Endometrial microvascular endothelial cells (primary cell): ENCODE data around the gene LOXL1. TPM values are rescaled to one million over a fixed set of nuclear protein-coding genes. Genes with fewer than 3 reads are reported as not detected.

ENCODE experiments used
- in situ Hi-C: cut with HindIII; loops from 2 replicates; pipeline ENCODE4 v1.10.0; 2017; ENCODE audit warnings: low sequenced_read_pairs, low pct_unique_long_range_greater_than_20kb; ENCODE audit errors: inconsistent ontology term
- total RNA-seq: library from RNA; depleted of rRNA; stranded (reverse); fragments of >200 nt; gene quantifications from one replicate; pipeline ENCODE4 v1.2.3, GENCODE V29; 2015; ENCODE audit errors: inconsistent ontology term

Gene LOXL1
- total RNA-seq, 1 donor from 2014 or later: 0.46 TPM

- in situ Hi-C loops: no loop called here
Observed at GRCh38 chr15:73997986-73998385, 71.7 kb downstream of the LOXL1 start.

Other genes with a start within 250 kb of the LOXL1 start
- 108 TPM for gene CD276, start 242.1 kb upstream of the LOXL1 start, total RNA-seq
- not detected for gene INSYN1, start 173.1 kb upstream of the LOXL1 start, total RNA-seq
- not detected for gene TBC1D21, start 52.9 kb upstream of the LOXL1 start, total RNA-seq
- 29.1 TPM for gene STOML1, start 65.8 kb downstream of the LOXL1 start, total RNA-seq
- gene PML, start 68.3 kb downstream of the LOXL1 start, total RNA-seq: 78.4 TPM
- gene GOLGA6A, start 156.1 kb downstream of the LOXL1 start, total RNA-seq: 0.84 TPM
- not detected for gene ISLR2, start 204.1 kb downstream of the LOXL1 start, total RNA-seq
- gene ISLR, start 247.2 kb downstream of the LOXL1 start, total RNA-seq: 1.2 TPM